CD4-positive, alpha-beta T cell treated with Interleukin-17A for 4 hours (primary cell): Measurements from ENCODE around the gene FAM110D.

ENCODE experiments used
- DNase-seq: peaks from one replicate; pipeline ENCODE4 v3.0.0-alpha.2; 2020; ENCODE audit warnings: mixed read lengths

Gene FAM110D

GRCh38 chr1:26130695-26131094, 28.2 kb upstream of the FAM110D start:
- DNase-seq = no peak

- no peak for DNase-seq
Observed at GRCh38 chr1:26132128-26132833, 26.6 kb upstream of the FAM110D start.

- no peak for DNase-seq
Observed at GRCh38 chr1:26132834-26133167, 26.1 kb upstream of the FAM110D start.

- DNase-seq = no peak
Observed at GRCh38 chr1:26134466-26134865, 24.4 kb upstream of the FAM110D start.

GRCh38 chr1:26138974-26139558, 19.8 kb upstream of the FAM110D start:
- DNase-seq = no peak

GRCh38 chr1:26142159-26142558, 16.7 kb upstream of the FAM110D start:
- DNase-seq = no peak

GRCh38 chr1:26145041-26145959, 13.6 kb upstream of the FAM110D start:
- peak; percentile 91 for DNase-seq

- no peak for DNase-seq
Observed at GRCh38 chr1:26145960-26146294, 13.0 kb upstream of the FAM110D start.

GRCh38 chr1:26148887-26149286, 10.0 kb upstream of the FAM110D start:
- DNase-seq = no peak

GRCh38 chr1:26153966-26154532, 4.8 kb upstream of the FAM110D start:
- DNase-seq = no peak

- no peak for DNase-seq
Observed at GRCh38 chr1:26154750-26155149, 4.1 kb upstream of the FAM110D start.

- DNase-seq = no peak
Observed at GRCh38 chr1:26155370-26156284, 3.3 kb upstream of the FAM110D start.

GRCh38 chr1:26156285-26157038, 2.4 kb upstream of the FAM110D start:
- DNase-seq = no peak

GRCh38 chr1:26158271-26158907, 490 bp upstream of the FAM110D start:
- DNase-seq = no peak

GRCh38 chr1:26159743-26160039, 812 bp downstream of the FAM110D start:
- no peak for DNase-seq

GRCh38 chr1:26160527-26161414, 1.9 kb downstream of the FAM110D start:
- DNase-seq = no peak

- DNase-seq = peak; percentile 49
Observed at GRCh38 chr1:26161415-26162219, 2.7 kb downstream of the FAM110D start.

- DNase-seq = no peak
Observed at GRCh38 chr1:26162220-26162709, 3.4 kb downstream of the FAM110D start.

- DNase-seq = no peak
Observed at GRCh38 chr1:26163684-26164035, 4.8 kb downstream of the FAM110D start.
